ENCODE results near the gene MICU2.

DNA sequence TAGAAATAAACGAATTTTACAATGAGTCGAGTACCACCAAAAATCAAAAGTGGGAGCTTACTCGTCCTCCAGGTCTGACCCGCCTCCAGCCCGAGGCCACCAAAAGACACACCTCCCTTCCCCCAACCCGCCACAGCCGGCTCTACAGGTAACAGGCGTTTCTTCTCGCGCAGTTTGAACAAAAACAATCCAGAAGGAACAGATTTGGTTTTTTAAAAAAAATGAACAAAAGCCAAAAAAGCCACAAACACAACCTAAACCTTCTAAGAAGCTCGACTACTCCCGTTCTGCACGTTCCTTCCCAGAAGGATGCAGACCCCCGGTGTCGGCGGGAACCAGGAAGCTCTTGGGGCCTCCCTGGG is 145.5 kb downstream of the MICU2 start:
- TF ChIP-seq CTCF (IDR thresholded peaks at IDR 0.05; ENCODE audit: low read depth, low read length), result no peak
- TF ChIP-seq EZH2phosphoT487 (IDR thresholded peaks at IDR 0.05; ENCODE audit: low read depth), result no peak
